GM23338 (cell line): ENCODE data around the gene MTRR. TPM values are rescaled to one million over a fixed set of nuclear protein-coding genes. Genes with fewer than 3 reads are reported as not detected.

Experiments
- ATAC-seq: fragments of 200-7000 bp; cut with Tn5 transposase; 3 replicates; pipeline ENCODE4 v1.9.1; 2020
- DNase-seq: peaks from one replicate; pipeline ENCODE4 v3.0.0-alpha.2; 2015; ENCODE audit warnings: low spot score
- H2AFZ ChIP-seq: fragments of 200-600 bp; sonication (generic); 2 replicates; pipeline ENCODE4 v1.8.0; 2016; ENCODE audit warnings: antibody characterized with exemption, mild to moderate bottlenecking, moderate library complexity
- H3F3A ChIP-seq: fragments of 200-600 bp; sonication (generic); replicated peaks from 2 replicates; pipeline ENCODE4 v1.8.0; 2017; ENCODE audit warnings: antibody characterized with exemption, mixed run types, low read depth
- H3K27ac ChIP-seq: fragments of 200-600 bp; sonication (generic); 2 replicates; pipeline ENCODE4 v1.6.1; 2016; ENCODE audit warnings: low read depth
- H3K27me3 ChIP-seq: fragments of 200-600 bp; sonication (generic); 2 replicates; pipeline ENCODE4 v1.8.0; 2016; ENCODE audit warnings: mild to moderate bottlenecking, mixed run types, moderate library complexity; ENCODE audit not compliant: insufficient read depth
- H3K36me3 ChIP-seq: fragments of 200-600 bp; sonication (generic); 2 replicates; pipeline ENCODE4 v1.8.0; 2016; ENCODE audit warnings: mild to moderate bottlenecking; ENCODE audit not compliant: insufficient read depth
- H3K4me1 ChIP-seq: fragments of 200-600 bp; sonication (generic); 2 replicates; pipeline ENCODE4 v1.8.0; 2016; ENCODE audit warnings: mild to moderate bottlenecking, moderate library complexity; ENCODE audit not compliant: insufficient read depth
- H3K4me2 ChIP-seq: fragments of 200-600 bp; sonication (generic); 2 replicates; pipeline ENCODE4 v1.7.1; 2017; ENCODE audit warnings: mixed run types
- H3K4me3 ChIP-seq: fragments of 200-600 bp; sonication (generic); 2 replicates; pipeline ENCODE4 v1.6.1; 2016; ENCODE audit warnings: mixed run types
- H3K79me2 ChIP-seq: fragments of 200-600 bp; sonication (generic); replicated peaks from 2 replicates; pipeline ENCODE4 v1.8.0; 2017; ENCODE audit warnings: mild to moderate bottlenecking; ENCODE audit not compliant: insufficient read depth
- H3K9me2 ChIP-seq: fragments of 200-600 bp; sonication (generic); 2 replicates; pipeline ENCODE4 v1.8.0; 2017; ENCODE audit not compliant: insufficient read depth
- H4K20me1 ChIP-seq: fragments of 200-600 bp; sonication (generic); replicated peaks from 2 replicates; pipeline ENCODE4 v1.8.0; 2017; ENCODE audit warnings: mild to moderate bottlenecking; ENCODE audit not compliant: insufficient read depth
- H3K27ac Mint-ChIP-seq: 2 replicates; pipeline ENCODE4 v1.8.0; 2020; ENCODE audit warnings: inconsistent platforms, mild to moderate bottlenecking, moderate library complexity, mixed read lengths
- H3K27me3 Mint-ChIP-seq: 3 replicates; pipeline ENCODE4 v1.8.0; 2022; ENCODE audit warnings: low read depth, mild to moderate bottlenecking, moderate library complexity, mixed read lengths, inconsistent platforms; ENCODE audit not compliant: insufficient read depth, poor library complexity
- H3K36me3 Mint-ChIP-seq: 3 replicates; pipeline ENCODE4 v1.8.0; 2021; ENCODE audit warnings: low read depth, mild to moderate bottlenecking, inconsistent platforms, moderate library complexity, mixed read lengths
- H3K4me1 Mint-ChIP-seq: 3 replicates; pipeline ENCODE4 v1.8.0; 2020; ENCODE audit warnings: mild to moderate bottlenecking, inconsistent platforms, mixed read lengths
- H3K4me3 Mint-ChIP-seq: 3 replicates; pipeline ENCODE4 v1.8.0; 2021; ENCODE audit warnings: moderate library complexity, mild to moderate bottlenecking, inconsistent platforms, mixed read lengths
- H3K9me3 Mint-ChIP-seq: 3 replicates; pipeline ENCODE4 v1.8.0; 2020; ENCODE audit warnings: moderate library complexity, mild to moderate bottlenecking, inconsistent platforms, mixed read lengths
- CTCF ChIP-seq, 2 experiments: fragments of 200-600 bp in 1 of 2; sonication (generic) in 1 of 2; conservative IDR thresholded peaks; 2 replicates each; pipeline versions ENCODE4 v1.5.1 to v1.6.1; 2016 to 2017; ENCODE audit warnings: antibody characterized with exemption in 2 of 2, low read depth in 2 of 2, mild to moderate bottlenecking in 2 of 2, moderate library complexity in 1 of 2
- EZH2 ChIP-seq: fragments of 200-600 bp; sonication (generic); IDR thresholded peaks from one replicate; pipeline ENCODE4 v1.8.0; 2017; ENCODE audit warnings: antibody characterized with exemption, mild to moderate bottlenecking, low read depth; ENCODE audit not compliant: unreplicated experiment
- JUNB ChIP-seq: IDR thresholded peaks from one replicate; pipeline ENCODE4 v1.6.1; 2016; ENCODE audit warnings: antibody characterized with exemption; ENCODE audit not compliant: unreplicated experiment
- NANOG ChIP-seq: IDR thresholded peaks from 2 replicates; pipeline ENCODE4 v1.6.1; 2016; ENCODE audit warnings: antibody characterized with exemption, borderline replicate concordance
- REST ChIP-seq: IDR thresholded peaks from one replicate; pipeline ENCODE4 v1.6.1; 2018; ENCODE audit warnings: antibody characterized with exemption; ENCODE audit not compliant: unreplicated experiment
- STAT1 ChIP-seq: IDR thresholded peaks from one replicate; pipeline ENCODE4 v1.6.1; 2016; ENCODE audit warnings: antibody characterized with exemption; ENCODE audit not compliant: unreplicated experiment
- polyA plus RNA-seq: library from polyadenylated mRNA; unstranded; fragments of >200 nt; fragmentation: Nextera tagmentation; extraction: Ambion mirVana; gene quantifications from 2 replicates; pipeline ENCODE4 v1.2.1, GENCODE V29; 2016
- total RNA-seq: library from RNA; depleted of rRNA; stranded (reverse); fragments of >200 nt; shearing (Covaris generic); gene quantifications from 2 replicates; pipeline ENCODE4 v1.2.3, GENCODE V29; 2014
- TF ChIP-seq, protein P1 (sequence below): fragments of 250-450 bp; sonication (Bioruptor Pico); IDR thresholded peaks from 2 replicates; pipeline ENCODE4 v1.5.0; 2020; ENCODE audit warnings: mild to moderate bottlenecking, moderate library complexity
- TF ChIP-seq, protein P2 (sequence below): IDR thresholded peaks from 2 replicates; pipeline ENCODE4 v1.6.1; 2016; ENCODE audit warnings: antibody characterized with exemption

MTRR gene
- total and polyA plus RNA-seq, 2 experiments from 2014 or later: 16.5 to 55.9 TPM

GRCh38 chr5:7878381-7878873 lies 9.5 kb downstream of the MTRR start (continued):
- TF ChIP-seq, protein P1, sequence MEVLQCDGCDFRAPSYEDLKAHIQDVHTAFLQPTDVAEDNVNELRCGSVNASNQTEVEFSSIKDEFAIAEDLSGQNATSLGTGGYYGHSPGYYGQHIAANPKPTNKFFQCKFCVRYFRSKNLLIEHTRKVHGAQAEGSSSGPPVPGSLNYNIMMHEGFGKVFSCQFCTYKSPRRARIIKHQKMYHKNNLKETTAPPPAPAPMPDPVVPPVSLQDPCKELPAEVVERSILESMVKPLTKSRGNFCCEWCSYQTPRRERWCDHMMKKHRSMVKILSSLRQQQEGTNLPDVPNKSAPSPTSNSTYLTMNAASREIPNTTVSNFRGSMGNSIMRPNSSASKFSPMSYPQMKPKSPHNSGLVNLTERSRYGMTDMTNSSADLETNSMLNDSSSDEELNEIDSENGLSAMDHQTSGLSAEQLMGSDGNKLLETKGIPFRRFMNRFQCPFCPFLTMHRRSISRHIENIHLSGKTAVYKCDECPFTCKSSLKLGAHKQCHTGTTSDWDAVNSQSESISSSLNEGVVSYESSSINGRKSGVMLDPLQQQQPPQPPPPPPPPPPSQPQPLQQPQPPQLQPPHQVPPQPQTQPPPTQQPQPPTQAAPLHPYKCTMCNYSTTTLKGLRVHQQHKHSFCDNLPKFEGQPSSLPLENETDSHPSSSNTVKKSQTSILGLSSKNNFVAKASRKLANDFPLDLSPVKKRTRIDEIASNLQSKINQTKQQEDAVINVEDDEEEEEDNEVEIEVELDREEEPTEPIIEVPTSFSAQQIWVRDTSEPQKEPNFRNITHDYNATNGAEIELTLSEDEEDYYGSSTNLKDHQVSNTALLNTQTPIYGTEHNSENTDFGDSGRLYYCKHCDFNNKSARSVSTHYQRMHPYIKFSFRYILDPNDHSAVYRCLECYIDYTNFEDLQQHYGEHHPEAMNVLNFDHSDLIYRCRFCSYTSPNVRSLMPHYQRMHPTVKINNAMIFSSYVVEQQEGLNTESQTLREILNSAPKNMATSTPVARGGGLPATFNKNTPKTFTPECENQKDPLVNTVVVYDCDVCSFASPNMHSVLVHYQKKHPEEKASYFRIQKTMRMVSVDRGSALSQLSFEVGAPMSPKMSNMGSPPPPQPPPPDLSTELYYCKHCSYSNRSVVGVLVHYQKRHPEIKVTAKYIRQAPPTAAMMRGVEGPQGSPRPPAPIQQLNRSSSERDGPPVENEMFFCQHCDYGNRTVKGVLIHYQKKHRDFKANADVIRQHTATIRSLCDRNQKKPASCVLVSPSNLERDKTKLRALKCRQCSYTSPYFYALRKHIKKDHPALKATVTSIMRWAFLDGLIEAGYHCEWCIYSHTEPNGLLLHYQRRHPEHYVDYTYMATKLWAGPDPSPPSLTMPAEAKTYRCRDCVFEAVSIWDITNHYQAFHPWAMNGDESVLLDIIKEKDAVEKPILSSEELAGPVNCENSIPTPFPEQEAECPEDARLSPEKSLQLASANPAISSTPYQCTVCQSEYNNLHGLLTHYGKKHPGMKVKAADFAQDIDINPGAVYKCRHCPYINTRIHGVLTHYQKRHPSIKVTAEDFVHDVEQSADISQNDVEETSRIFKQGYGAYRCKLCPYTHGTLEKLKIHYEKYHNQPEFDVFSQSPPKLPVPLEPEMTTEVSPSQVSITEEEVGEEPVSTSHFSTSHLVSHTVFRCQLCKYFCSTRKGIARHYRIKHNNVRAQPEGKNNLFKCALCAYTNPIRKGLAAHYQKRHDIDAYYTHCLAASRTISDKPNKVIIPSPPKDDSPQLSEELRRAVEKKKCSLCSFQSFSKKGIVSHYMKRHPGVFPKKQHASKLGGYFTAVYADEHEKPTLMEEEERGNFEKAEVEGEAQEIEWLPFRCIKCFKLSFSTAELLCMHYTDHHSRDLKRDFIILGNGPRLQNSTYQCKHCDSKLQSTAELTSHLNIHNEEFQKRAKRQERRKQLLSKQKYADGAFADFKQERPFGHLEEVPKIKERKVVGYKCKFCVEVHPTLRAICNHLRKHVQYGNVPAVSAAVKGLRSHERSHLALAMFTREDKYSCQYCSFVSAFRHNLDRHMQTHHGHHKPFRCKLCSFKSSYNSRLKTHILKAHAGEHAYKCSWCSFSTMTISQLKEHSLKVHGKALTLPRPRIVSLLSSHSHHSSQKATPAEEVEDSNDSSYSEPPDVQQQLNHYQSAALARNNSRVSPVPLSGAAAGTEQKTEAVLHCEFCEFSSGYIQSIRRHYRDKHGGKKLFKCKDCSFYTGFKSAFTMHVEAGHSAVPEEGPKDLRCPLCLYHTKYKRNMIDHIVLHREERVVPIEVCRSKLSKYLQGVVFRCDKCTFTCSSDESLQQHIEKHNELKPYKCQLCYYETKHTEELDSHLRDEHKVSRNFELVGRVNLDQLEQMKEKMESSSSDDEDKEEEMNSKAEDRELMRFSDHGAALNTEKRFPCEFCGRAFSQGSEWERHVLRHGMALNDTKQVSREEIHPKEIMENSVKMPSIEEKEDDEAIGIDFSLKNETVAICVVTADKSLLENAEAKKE (CRISPR knock-in tag): no peak
- no peak for TF ChIP-seq NANOG
- TF ChIP-seq, protein P2, sequence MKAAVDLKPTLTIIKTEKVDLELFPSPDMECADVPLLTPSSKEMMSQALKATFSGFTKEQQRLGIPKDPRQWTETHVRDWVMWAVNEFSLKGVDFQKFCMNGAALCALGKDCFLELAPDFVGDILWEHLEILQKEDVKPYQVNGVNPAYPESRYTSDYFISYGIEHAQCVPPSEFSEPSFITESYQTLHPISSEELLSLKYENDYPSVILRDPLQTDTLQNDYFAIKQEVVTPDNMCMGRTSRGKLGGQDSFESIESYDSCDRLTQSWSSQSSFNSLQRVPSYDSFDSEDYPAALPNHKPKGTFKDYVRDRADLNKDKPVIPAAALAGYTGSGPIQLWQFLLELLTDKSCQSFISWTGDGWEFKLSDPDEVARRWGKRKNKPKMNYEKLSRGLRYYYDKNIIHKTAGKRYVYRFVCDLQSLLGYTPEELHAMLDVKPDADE: no peak

- peaks cover 68% of the 10 kb centered on the region for H3K36me3 Mint-ChIP-seq
- Histone ChIP-seq H3K4me3 (no peak overlapping the region), H4K20me1 (peaks cover 12% of the 10 kb centered on the region; the same call in 1 of the 2 replicates), H2AFZ (no peak overlapping the region), H3K4me2 (no peak overlapping the region), H3F3A (no peaks in the 10 kb centered on the region), H3K27ac (no peak overlapping the region), H3K27me3 (no peaks in the 10 kb centered on the region), H3K4me1 (no peaks in the 10 kb centered on the region), H3K9me2 (no peaks in the 10 kb centered on the region), H3K79me2 (peaks cover 22% of the 10 kb centered on the region), H3K36me3 (peaks cover 63% of the 10 kb centered on the region)
- H3K4me1 Mint-ChIP-seq: no peaks in the 10 kb centered on the region
- H3K27ac Mint-ChIP-seq: no peak overlapping the region
- H3K9me3 Mint-ChIP-seq: no peaks in the 10 kb centered on the region
- DNase-seq: no peak
- ATAC-seq: peak; percentile 68
- H3K4me3 Mint-ChIP-seq: no peak overlapping the region
- no peaks in the 10 kb centered on the region for H3K27me3 Mint-ChIP-seq
- TF ChIP-seq STAT1 (no peak), REST (no peak), JUNB (no peak), CTCF (conservative IDR thresholded peaks at IDR 0.05; ENCODE audit: low read depth in 2 of 2) (peak in 1 of 2 experiments; percentile 3; a peak in 1 of 4 replicates), EZH2 (no peak)
Observed at GRCh38 chr5:7881091-7881490, 12.1 kb downstream of the MTRR start.
